MCF 10A (cell line): Measurements from ENCODE around the gene POLR1E. TPM values are rescaled to one million over a fixed set of nuclear protein-coding genes. Genes with fewer than 3 reads are reported as not detected.
A peak's percentile ranks its signal among the peaks of the same experiment; 100 is the strongest.

Experiments
- BruUV-seq: library from RNA; stranded (reverse); fragments of 400-500 nt; replicated peaks from 2 replicates; lab custom pipeline; 2021; lab: Mats Ljungman, UMichigan
- CTCF ChIA-PET: fragments of 300-600 bp; sonication (Branson Sonifier 250); formaldehyde crosslinking; extraction: SDS; loops from one replicate; lab custom pipeline; 2021; ENCODE audit warnings: antibody characterized with exemption, inconsistent platforms; lab: Yijun Ruan, JAX
- POLR2A ChIA-PET: fragments of 300-600, 350-650 bp; sonication (Branson Sonifier 250); formaldehyde crosslinking; extraction: SDS; loops from one replicate; lab custom pipeline; 2020; ENCODE audit warnings: antibody characterized with exemption, inconsistent platforms; lab: Yijun Ruan, JAX
- DNase-seq: peaks from one replicate; pipeline ENCODE4 v3.0.0-alpha.2; 2018; ENCODE audit not compliant: unreplicated experiment
- H3K27ac Mint-ChIP-seq: one replicate; pipeline ENCODE4 v1.8.0; 2022; ENCODE audit warnings: mild to moderate bottlenecking, low read depth, mixed read lengths; ENCODE audit not compliant: unreplicated experiment
- H3K27me3 Mint-ChIP-seq: one replicate; pipeline ENCODE4 v1.8.0; 2022; ENCODE audit warnings: mixed read lengths; ENCODE audit not compliant: insufficient read depth, unreplicated experiment
- H3K36me3 Mint-ChIP-seq: one replicate; pipeline ENCODE4 v1.8.0; 2022; ENCODE audit warnings: mild to moderate bottlenecking, moderate library complexity, mixed read lengths; ENCODE audit not compliant: insufficient read depth, unreplicated experiment
- H3K4me1 Mint-ChIP-seq: one replicate; pipeline ENCODE4 v1.8.0; 2022; ENCODE audit warnings: mixed read lengths; ENCODE audit not compliant: insufficient read depth, unreplicated experiment
- H3K4me3 Mint-ChIP-seq: one replicate; pipeline ENCODE4 v1.8.0; 2022; ENCODE audit warnings: mild to moderate bottlenecking, moderate library complexity, mixed read lengths; ENCODE audit not compliant: unreplicated experiment
- H3K9me3 Mint-ChIP-seq: one replicate; pipeline ENCODE4 v1.8.0; 2022; ENCODE audit warnings: mixed read lengths; ENCODE audit not compliant: unreplicated experiment
- intact Hi-C: fragments of 100-400 bp; cut with micrococcal nuclease; formaldehyde crosslinking; loops from 2 replicates; pipeline ENCODE4 v1.14.1; 2022
- total RNA-seq: library from RNA; stranded (reverse); gene quantifications from 2 replicates; pipeline ENCODE4 v1.2.3, GENCODE V29; 2022
- TF ChIP-seq, protein P1 (sequence below): fragments of 200-600 bp; IDR thresholded peaks from one replicate; pipeline ENCODE4 v1.8.0; 2022; ENCODE audit warnings: antibody characterized with exemption, mild to moderate bottlenecking; ENCODE audit not compliant: unreplicated experiment

The POLR1E gene
- total RNA-seq, 1 experiment from 2014 or later: 50.3 TPM

DNA sequence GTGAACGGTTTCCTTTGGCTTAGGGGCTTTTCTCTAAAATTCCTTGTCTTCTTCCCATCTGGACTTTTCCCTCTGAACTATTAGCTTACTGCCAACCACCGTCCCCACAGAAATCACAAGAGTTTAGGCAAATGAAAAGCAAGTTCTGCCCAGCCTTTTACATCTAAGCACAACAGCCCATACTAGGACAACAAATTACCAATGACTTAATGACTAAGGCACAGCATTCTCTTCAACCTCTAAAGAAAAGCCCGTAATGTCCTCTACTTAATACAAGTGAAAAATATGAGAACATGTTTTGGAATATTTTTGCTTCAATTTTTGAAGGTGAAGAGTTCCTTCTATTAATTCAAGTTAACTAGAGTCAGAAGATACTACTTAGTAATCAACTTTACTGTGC is 21.7 kb upstream of the POLR1E start:
- DNase-seq: no peak
- H3K27me3 Mint-ChIP-seq: no peaks in the 10 kb centered on the region
- peak overlapping the region; percentile 95 for H3K27ac Mint-ChIP-seq
- BruUV-seq: no TSS peak
- intact Hi-C loops: loop anchor here (5.0 kb wide), 1 partner anchor 42 kb away; the partner anchor contains the start of gene GRHPR
- H3K36me3 Mint-ChIP-seq: peaks cover 17% of the 10 kb centered on the region
- TF ChIP-seq, protein P1, sequence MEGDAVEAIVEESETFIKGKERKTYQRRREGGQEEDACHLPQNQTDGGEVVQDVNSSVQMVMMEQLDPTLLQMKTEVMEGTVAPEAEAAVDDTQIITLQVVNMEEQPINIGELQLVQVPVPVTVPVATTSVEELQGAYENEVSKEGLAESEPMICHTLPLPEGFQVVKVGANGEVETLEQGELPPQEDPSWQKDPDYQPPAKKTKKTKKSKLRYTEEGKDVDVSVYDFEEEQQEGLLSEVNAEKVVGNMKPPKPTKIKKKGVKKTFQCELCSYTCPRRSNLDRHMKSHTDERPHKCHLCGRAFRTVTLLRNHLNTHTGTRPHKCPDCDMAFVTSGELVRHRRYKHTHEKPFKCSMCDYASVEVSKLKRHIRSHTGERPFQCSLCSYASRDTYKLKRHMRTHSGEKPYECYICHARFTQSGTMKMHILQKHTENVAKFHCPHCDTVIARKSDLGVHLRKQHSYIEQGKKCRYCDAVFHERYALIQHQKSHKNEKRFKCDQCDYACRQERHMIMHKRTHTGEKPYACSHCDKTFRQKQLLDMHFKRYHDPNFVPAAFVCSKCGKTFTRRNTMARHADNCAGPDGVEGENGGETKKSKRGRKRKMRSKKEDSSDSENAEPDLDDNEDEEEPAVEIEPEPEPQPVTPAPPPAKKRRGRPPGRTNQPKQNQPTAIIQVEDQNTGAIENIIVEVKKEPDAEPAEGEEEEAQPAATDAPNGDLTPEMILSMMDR: no peak
- H3K4me1 Mint-ChIP-seq: peaks cover 22% of the 10 kb centered on the region
- POLR2A ChIA-PET: interaction anchor here (0.7 to 5.5 kb wide), 21 partner anchors 7 to 574 kb away, joined by 3 to 75 read pairs (median 5); partner anchors contain the start of genes GRHPR, POLR1E, TOMM5 and ZCCHC7
- CTCF ChIA-PET: interaction anchor here (0.6 to 1.2 kb wide), 4 partner anchors 45 to 315 kb away, joined by 3 to 4 read pairs (median 3); no protein-coding TSS in a partner anchor
- H3K9me3 Mint-ChIP-seq: no peaks in the 10 kb centered on the region
- H3K4me3 Mint-ChIP-seq: peak overlapping the region; percentile 92

DNA sequence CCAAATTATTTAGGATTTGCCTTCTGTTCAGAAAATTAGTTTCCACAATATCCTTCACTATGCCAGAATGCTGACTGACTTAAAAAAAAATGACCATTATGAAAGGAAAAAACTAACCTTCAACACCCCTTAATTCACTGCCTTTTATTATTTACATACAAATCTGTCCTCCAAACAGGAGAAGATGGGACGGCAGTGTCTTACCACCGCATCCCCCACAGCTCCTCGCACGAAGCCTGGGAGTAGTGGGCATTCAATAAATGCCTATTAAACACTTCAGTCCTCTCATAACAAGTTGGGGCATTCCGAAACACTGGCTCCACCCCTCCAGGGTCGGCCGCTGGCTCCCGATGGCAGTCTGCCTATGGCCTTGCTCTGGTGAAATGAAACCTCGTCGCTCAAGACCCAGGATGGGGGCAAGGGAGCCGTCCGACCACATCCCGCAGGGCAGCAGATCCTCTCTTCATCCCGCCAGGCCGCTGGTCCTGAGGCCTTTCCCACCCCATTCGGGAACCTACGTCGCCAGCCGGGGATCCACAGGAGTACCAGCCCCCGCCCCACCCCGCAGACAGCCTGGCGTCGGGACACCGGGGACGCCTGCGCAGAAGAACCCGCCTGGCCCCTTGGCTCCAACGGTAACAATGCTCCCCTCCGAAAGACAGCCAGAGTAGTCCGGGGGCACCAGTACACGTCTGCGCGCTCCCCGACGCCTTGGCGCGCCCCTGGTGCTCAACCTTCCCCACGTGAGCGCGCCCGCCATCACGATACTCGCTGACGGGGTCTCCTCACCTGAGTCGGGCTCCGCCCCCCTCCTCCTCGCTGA is 21.1 kb upstream of the POLR1E start:
- H3K9me3 Mint-ChIP-seq: no peaks in the 10 kb centered on the region
- intact Hi-C loops: loop anchor here (5.0 kb wide), 1 partner anchor 42 kb away; the partner anchor contains the start of gene GRHPR
- peak; percentile 71 for DNase-seq
- ChIA-PET POLR2A (interaction anchor here (0.6 to 5.5 kb wide), 35 partner anchors 8 to 1068 kb away, joined by 3 to 75 read pairs (median 5); partner anchors contain the start of genes DCAF10, EXOSC3, FBXO10 and GRHPR), CTCF (interaction anchor here (0.9 to 1.2 kb wide), 3 partner anchors 22 to 54 kb away, joined by 3 to 4 read pairs (median 4); no protein-coding TSS in a partner anchor)
- peak overlapping the region; percentile 92 for H3K4me3 Mint-ChIP-seq
- peaks cover 22% of the 10 kb centered on the region for H3K4me1 Mint-ChIP-seq
- H3K27me3 Mint-ChIP-seq: no peaks in the 10 kb centered on the region
- H3K27ac Mint-ChIP-seq: peak overlapping the region; percentile 95
- BruUV-seq: TSS peak; percentile 56
- TF ChIP-seq, protein P1: no peak
- peaks cover 12% of the 10 kb centered on the region for H3K36me3 Mint-ChIP-seq

DNA sequence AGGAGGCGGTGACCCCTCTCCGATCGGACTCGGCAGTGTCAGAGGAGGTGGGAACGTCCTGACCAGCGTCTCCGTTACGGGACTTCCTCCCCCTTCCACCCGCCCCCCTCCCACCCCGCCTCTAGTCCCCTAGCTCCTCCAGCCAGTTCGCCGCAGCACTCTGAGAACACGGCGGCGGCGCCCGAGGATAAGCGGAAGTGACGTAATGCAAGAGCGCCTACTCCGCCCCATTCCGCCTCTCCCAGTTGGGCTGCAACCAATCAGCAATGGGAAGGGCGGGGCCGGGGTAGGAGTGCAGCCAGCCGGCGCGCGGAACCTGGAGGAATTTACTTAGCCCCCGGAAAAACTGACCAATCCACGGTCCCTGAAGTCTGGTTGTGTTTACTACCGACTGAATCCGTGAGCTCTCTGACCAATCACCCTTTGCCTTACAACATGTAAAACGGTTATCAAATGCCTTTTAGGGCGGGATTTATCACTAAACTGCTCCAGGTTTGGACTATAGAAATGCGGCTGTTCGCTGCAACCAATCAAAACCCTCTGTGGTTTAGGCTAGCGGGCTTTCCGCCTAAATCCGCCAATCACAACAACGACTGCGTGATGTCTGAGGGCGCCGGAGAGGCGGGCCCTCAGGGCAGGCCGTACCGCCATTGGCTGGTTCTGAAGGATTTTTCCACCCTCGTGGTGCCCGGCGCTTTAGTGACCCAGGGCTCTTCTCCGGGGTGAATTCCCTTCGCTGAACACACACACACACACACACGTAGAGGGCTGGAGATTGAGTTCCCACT is 20.3 kb upstream of the POLR1E start, which contains the start of gene ZBTB5:
TSS of gene ZBTB5 (minus strand) at position 202 of the 788 bp plus-strand sequence. CDS start 22,899 bp downstream, outside the sequence.
- H3K36me3 Mint-ChIP-seq: peaks cover 9% of the 10 kb centered on the region
- no peaks in the 10 kb centered on the region for H3K27me3 Mint-ChIP-seq
- CTCF ChIA-PET: interaction anchor here (0.9 to 1.4 kb wide), 3 partner anchors 21 to 58 kb away, joined by 3 to 4 read pairs (median 4); no protein-coding TSS in a partner anchor
- H3K9me3 Mint-ChIP-seq: no peaks in the 10 kb centered on the region
- H3K27ac Mint-ChIP-seq: peak within 1 kb of the TSS; percentile 95
- BruUV-seq: no TSS peak
- intact Hi-C loops: no loop called here
- DNase-seq: peak; percentile 99
- POLR2A ChIA-PET: interaction anchor here (0.6 to 5.5 kb wide), 31 partner anchors 8 to 1069 kb away, joined by 3 to 75 read pairs (median 6); partner anchors contain the start of genes DCAF10, EXOSC3, FBXO10 and GRHPR
- TF ChIP-seq, protein P1: no peak
- H3K4me1 Mint-ChIP-seq: peaks cover 22% of the 10 kb centered on the region
- H3K4me3 Mint-ChIP-seq: peak within 1 kb of the TSS; percentile 92
